ENCODE results near the gene HPX. TPM values are rescaled to one million over a fixed set of nuclear protein-coding genes. Genes with fewer than 3 reads are reported as not detected.
A peak's percentile ranks its signal among the peaks of the same experiment; 100 is the strongest.

Gene HPX
- total and polyA plus RNA-seq, 8 donors = 0.31 to 27.2 (median 1.7) TPM; not detected in 4

DNA sequence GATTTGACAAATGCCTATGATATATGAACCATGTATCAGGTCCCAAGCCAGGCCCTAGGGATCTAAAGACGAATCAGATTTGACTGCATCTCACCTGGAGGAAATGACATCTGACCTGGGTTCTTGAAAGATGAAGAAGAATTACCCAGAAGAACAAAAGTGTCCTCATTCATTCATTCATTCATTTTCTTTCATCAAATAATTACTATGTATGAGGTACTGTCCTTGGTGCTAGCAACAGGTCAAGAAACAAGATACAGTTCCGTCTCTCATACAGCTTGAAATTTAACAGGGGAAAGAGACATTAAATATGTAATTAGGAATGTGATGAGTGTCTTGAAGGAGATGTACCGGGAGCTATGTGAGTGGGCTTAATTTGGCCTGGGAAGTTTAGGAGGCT, 20.1 kb downstream of the HPX start:
- H3K4me3 ChIP-seq = no peak overlapping the region
- intact Hi-C loops (cut with DNase I; ENCODE audit: low total_unique reads) = no loop called here
- H3K36me3 ChIP-seq = no peaks in the 10 kb centered on the region
- WGBS, 5 donors = 93 to 97% (median 94%) methylated on average over 3 of the region's 3 CpGs
- no peaks in the 10 kb centered on the region for H3K9me3 ChIP-seq
- H3K27me3 ChIP-seq = peaks cover 0 to 4% (median 0%) of the 10 kb centered on the region in 3 donors
- peaks cover 6 to 38% (median 16%) of the 10 kb centered on the region in 4 donors for H3K4me1 ChIP-seq
- no peak overlapping the region for H3K27ac ChIP-seq
- TF ChIP-seq, protein P1, sequence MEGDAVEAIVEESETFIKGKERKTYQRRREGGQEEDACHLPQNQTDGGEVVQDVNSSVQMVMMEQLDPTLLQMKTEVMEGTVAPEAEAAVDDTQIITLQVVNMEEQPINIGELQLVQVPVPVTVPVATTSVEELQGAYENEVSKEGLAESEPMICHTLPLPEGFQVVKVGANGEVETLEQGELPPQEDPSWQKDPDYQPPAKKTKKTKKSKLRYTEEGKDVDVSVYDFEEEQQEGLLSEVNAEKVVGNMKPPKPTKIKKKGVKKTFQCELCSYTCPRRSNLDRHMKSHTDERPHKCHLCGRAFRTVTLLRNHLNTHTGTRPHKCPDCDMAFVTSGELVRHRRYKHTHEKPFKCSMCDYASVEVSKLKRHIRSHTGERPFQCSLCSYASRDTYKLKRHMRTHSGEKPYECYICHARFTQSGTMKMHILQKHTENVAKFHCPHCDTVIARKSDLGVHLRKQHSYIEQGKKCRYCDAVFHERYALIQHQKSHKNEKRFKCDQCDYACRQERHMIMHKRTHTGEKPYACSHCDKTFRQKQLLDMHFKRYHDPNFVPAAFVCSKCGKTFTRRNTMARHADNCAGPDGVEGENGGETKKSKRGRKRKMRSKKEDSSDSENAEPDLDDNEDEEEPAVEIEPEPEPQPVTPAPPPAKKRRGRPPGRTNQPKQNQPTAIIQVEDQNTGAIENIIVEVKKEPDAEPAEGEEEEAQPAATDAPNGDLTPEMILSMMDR (IDR thresholded peaks at IDR 0.05) = no peak
- TF ChIP-seq POLR2AphosphoS5 (IDR thresholded peaks at IDR 0.05) (no peak), POLR2A (IDR thresholded peaks at IDR 0.05) (no peak), EP300 (IDR thresholded peaks at IDR 0.05) (no peak)
- DNase-seq = no peak

DNA sequence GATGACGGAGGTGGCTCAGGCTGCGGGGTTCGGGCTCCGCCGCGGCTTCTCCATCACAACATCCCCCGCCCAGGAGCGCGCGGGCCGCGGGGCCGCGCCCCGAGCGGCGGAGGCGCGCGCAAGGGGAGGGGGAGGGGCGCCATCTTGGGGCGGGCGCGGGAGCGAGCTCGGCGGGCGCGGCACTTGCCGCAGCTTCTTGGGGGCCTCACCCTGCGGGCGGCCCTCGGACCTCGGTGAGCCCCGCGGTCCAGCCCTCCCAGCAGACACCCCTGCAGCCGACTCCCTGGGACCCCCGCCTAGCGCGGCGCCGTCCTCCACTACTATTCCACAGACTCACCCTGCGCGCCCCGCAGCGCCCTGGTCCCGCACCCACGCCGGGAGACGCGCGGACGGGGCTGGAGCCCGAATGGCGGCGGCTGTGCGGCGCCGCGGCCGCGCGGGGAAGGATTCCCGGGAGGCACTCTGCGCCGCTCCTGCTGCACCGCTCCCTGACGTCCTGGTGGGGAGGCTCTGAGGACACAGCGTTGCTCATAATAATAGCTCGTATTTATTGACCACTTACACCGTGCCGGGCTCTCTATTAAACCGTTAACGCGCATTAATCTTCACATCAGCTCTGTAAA, 21.7 kb downstream of the HPX start, which contains the start of gene APBB1:
TSS of gene APBB1 (minus strand) at position 86 of the 623 bp plus-strand sequence. CDS start 7,747 bp downstream, outside the sequence.
- peak; percentile 67 to 89 for DNase-seq
- WGBS, 5 donors = 0 to 1% (median 0%) methylated on average over 18 to 75 of the region's 75 CpGs
- no peaks in the 10 kb centered on the region for H3K36me3 ChIP-seq
- H3K27me3 ChIP-seq = peaks cover 0 to 4% (median 0%) of the 10 kb centered on the region in 3 donors
- intact Hi-C loops (cut with DNase I; ENCODE audit: low total_unique reads) = no loop called here
- peak within 1 kb of the TSS; percentile 75 to 95 (median 88) for H3K27ac ChIP-seq
- H3K4me1 ChIP-seq = peaks cover 6 to 53% (median 18%) of the 10 kb centered on the region in 4 donors
- no peaks in the 10 kb centered on the region for H3K9me3 ChIP-seq
- TF ChIP-seq EP300 (IDR thresholded peaks at IDR 0.05) = no peak
- TF ChIP-seq, protein P1 (IDR thresholded peaks at IDR 0.05) = peak in 1 of 7 experiments; percentile 6
- peak within 1 kb of the TSS; percentile 69 to 98 (median 93) for H3K4me3 ChIP-seq

DNA sequence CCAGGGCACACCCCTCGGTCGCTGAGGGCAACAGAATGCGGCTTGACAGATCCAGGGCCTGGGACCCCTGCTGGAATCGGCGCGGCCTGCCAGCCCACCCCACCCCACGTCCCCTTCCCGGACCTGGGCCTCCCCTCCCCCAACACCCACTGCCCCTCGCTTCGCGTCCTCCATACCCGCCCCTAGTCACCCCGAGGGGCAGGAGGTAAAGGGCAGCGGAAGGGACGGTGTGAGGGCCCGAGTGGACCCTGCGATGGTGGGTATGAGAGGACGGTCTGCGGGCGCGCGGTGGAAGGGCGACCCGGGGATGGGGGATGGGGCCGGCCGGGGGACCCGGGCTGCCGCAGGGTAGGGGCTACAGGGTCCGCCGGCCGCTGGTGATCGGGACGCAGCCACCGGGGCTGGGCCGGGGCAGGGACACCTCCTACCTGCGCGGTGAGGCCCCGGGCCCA, 22.2 kb downstream of the HPX start:
- Histone ChIP-seq H3K4me3 (peak overlapping the region; percentile 69 to 98 (median 93)), H3K9me3 (no peaks in the 10 kb centered on the region), H3K4me1 (peaks cover 6 to 57% (median 18%) of the 10 kb centered on the region in 4 donors), H3K27ac (peak overlapping the region; percentile 75 to 95 (median 88)), H3K27me3 (peaks cover 0 to 4% (median 0%) of the 10 kb centered on the region in 3 donors), H3K36me3 (no peaks in the 10 kb centered on the region)
- 0 to 2% (median 2%) methylated on average over 6 to 38 of the region's 38 CpGs for WGBS, 5 donors
- intact Hi-C loops (cut with DNase I; ENCODE audit: low total_unique reads) = no loop called here
- TF ChIP-seq POLR2AphosphoS5 (IDR thresholded peaks at IDR 0.05) (no peak), POLR2A (IDR thresholded peaks at IDR 0.05) (no peak)
- TF ChIP-seq, protein P1 (IDR thresholded peaks at IDR 0.05) = no peak
- peak in 1 of 2 donors; percentile 67 for DNase-seq

DNA sequence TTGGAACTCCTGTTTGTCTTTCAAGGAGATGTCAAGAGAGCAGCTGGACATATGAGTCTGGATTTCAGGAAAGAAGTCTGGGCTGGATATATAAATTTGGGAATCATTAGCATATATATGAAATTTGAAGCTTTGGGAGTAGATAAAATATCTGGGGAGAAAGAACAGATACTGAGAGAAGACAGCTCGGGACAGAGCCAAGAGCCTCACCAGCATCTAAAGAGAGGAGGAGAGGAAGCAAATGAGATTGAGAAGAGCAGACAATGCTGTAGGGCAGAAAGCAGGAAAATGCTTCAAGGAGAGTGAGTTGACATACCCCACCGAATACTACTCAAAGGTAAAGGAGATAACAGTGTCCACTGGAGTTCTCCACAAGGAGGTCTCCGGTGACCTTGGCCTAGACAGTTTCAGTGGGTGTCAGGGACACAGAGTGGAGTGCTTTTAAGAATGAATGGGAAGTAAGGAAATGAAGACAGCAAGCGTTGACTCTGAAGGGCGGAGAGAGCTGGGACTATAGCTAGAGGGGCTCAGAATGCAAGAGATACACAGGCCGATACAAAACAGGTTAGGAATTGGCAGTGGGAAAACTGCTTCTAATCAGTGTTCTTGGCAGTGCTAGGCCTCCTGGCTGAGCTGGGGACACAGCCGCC, 22.8 kb downstream of the HPX start:
- peak in 1 of 2 donors; percentile 15 for DNase-seq
- Histone ChIP-seq H3K4me1 (peaks cover 6 to 57% (median 18%) of the 10 kb centered on the region in 4 donors), H3K4me3 (peak overlapping the region; percentile 69 to 98 (median 93)), H3K27ac (peak overlapping the region; percentile 75 to 95 (median 88)), H3K27me3 (peaks cover 0 to 4% (median 0%) of the 10 kb centered on the region in 3 donors), H3K9me3 (no peaks in the 10 kb centered on the region), H3K36me3 (no peaks in the 10 kb centered on the region)
- WGBS, 5 donors = 28 to 36% (median 32%) methylated on average over 7 of the region's 7 CpGs
- intact Hi-C loops (cut with DNase I; ENCODE audit: low total_unique reads) = no loop called here
- TF ChIP-seq POLR2AphosphoS5 (IDR thresholded peaks at IDR 0.05) = no peak
- TF ChIP-seq, protein P1 (IDR thresholded peaks at IDR 0.05) = no peak
- no peak for TF ChIP-seq EP300 (IDR thresholded peaks at IDR 0.05)
- TF ChIP-seq POLR2A (IDR thresholded peaks at IDR 0.05) = no peak

Measured in stomach (tissue), 9 donors.